ENCODE measurements around the gene INTS13. TPM values are rescaled to one million over a fixed set of nuclear protein-coding genes. Genes with fewer than 3 reads are reported as not detected.
A peak's percentile ranks its signal among the peaks of the same experiment; 100 is the strongest.

The INTS13 gene
- total and polyA plus RNA-seq, 2 of the 4 experiments (the other 2 are of a cell fraction), result 9.9 to 31.9 TPM

- no peak for TF ChIP-seq MAZ (IDR thresholded peaks at IDR 0.05; ENCODE audit: borderline replicate concordance, low read depth, low read length)
Observed at GRCh38 chr12:26936559-26937442, 980 bp downstream of the INTS13 start (continued).

- no peak overlapping the region for H4K5ac ChIP-seq (ENCODE audit: low read depth, low read length)
- no peak for DNase-seq
- TF ChIP-seq CEBPB (IDR thresholded peaks at IDR 0.05; ENCODE audit: low read depth, low read length), result no peak
- no peak for TF ChIP-seq RFX5 (IDR thresholded peaks at IDR 0.05; ENCODE audit: low read depth, low read length)
- no peak for TF ChIP-seq MAFK (IDR thresholded peaks at IDR 0.05; ENCODE audit: low read depth, low read length)
- TF ChIP-seq CTCF (conservative IDR thresholded peaks at IDR 0.05; ENCODE audit: low read depth, low read length), result no peak
- TF ChIP-seq ELK1 (IDR thresholded peaks at IDR 0.05; ENCODE audit: borderline replicate concordance, low read depth, low read length), result no peak
- no peak for TF ChIP-seq MXI1 (IDR thresholded peaks at IDR 0.05; ENCODE audit: borderline replicate concordance, low read depth, low read length)
- TF ChIP-seq POLR2A (IDR thresholded peaks at IDR 0.05; ENCODE audit: low read depth, low read length), result no peak
- no peak for TF ChIP-seq MAZ (IDR thresholded peaks at IDR 0.05; ENCODE audit: borderline replicate concordance, low read depth, low read length)
- TF ChIP-seq RAD21 (IDR thresholded peaks at IDR 0.05; ENCODE audit: low read length), result no peak
- TF ChIP-seq CHD1 (IDR thresholded peaks at IDR 0.05; ENCODE audit: low read depth, low read length), result no peak
- no peak for TF ChIP-seq SMC3 (IDR thresholded peaks at IDR 0.05; ENCODE audit: low read depth, low read length)
Observed at GRCh38 chr12:26935636-26936378, 2.0 kb downstream of the INTS13 start.

More at GRCh38 chr12:26935636-26936378, 2.0 kb downstream of the INTS13 start:
- peaks cover 15% of the 10 kb centered on the region; the same call in 1 of the 2 replicates for H4K20me1 ChIP-seq (ENCODE audit: insufficient read depth, low read length)
- no peak overlapping the region for H4K8ac ChIP-seq (ENCODE audit: low read depth in 2 of 2, low read length in 2 of 2)
- no peak overlapping the region for H2AK5ac ChIP-seq (ENCODE audit: low read depth, low read length)
- H3K9me3 ChIP-seq (ENCODE audit: control insufficient read depth, insufficient read depth, low read length), result no peaks in the 10 kb centered on the region
- no peak overlapping the region for H3K27ac ChIP-seq (ENCODE audit: insufficient read depth, low read length)
- no peaks in the 10 kb centered on the region; the same call in 1 of the 2 replicates for H3K9me1 ChIP-seq (ENCODE audit: insufficient read depth, low read length)
- H3K4me1 ChIP-seq (ENCODE audit: control insufficient read depth, insufficient read depth, low read length), result peaks cover 2% of the 10 kb centered on the region
- no peak overlapping the region for H3K4me3 ChIP-seq (ENCODE audit: insufficient read depth, low read depth, low read length)
- no TSS peak for BruUV-seq (replicated peaks)
- H3K23ac ChIP-seq (ENCODE audit: low read depth, low read length), result peak overlapping the region; percentile 13; the same call in 1 of the 2 replicates
- H3K56ac ChIP-seq (ENCODE audit: extremely low read depth, insufficient read depth, low read length), result no peak overlapping the region
- no peak overlapping the region for H2BK15ac ChIP-seq (ENCODE audit: low read depth, low read length)
- CTCF ChIA-PET, result interaction anchor here (0.5 kb wide), 1 partner anchor 710 kb away, joined by 3 read pairs; no protein-coding TSS in a partner anchor
- no peak for ATAC-seq (ENCODE audit: low read depth)
- H2AFZ ChIP-seq (replicated peaks; ENCODE audit: low read length, poor library complexity), result no peak overlapping the region
- in situ Hi-C loops (cut with MboI; ENCODE audit: low sequenced_read_pairs) (no loop called here), dilution Hi-C loops (cut with HindIII; ENCODE audit: low sequenced_read_pairs, unreplicated experiment) (no loop called here), intact Hi-C loops (cut with micrococcal nuclease) (loop anchor here (5.0 kb wide), 1 partner anchor 76 kb away; the partner anchor contains the start of gene TM7SF3)
- peaks cover 3% of the 10 kb centered on the region; the same call in 1 of the 2 replicates for H3K36me3 ChIP-seq (ENCODE audit: control insufficient read depth, insufficient read depth, low read length)
- H3K14ac ChIP-seq (replicated peaks; ENCODE audit: low read depth, low read length), result no peak overlapping the region
- H2BK20ac ChIP-seq (ENCODE audit: low read depth, low read length), result no peak overlapping the region
- H3K18ac ChIP-seq (ENCODE audit: low read depth, low read length), result no peak overlapping the region
- no peak overlapping the region for H4K91ac ChIP-seq (ENCODE audit: insufficient read depth, low read depth, low read length)
- peaks cover 14 to 42% of the 10 kb centered on the region in 2 experiments for H3K79me1 ChIP-seq (ENCODE audit: low read depth in 1 of 2, low read length in 2 of 2)
- no peak overlapping the region for H2BK5ac ChIP-seq (ENCODE audit: low read depth, low read length, poor library complexity, severe bottlenecking)
- no peaks in the 10 kb centered on the region for H3K27me3 ChIP-seq (ENCODE audit: control insufficient read depth, insufficient read depth, low read length)
- H3K4ac ChIP-seq (ENCODE audit: low read depth, low read length), result no peak overlapping the region
- no peak overlapping the region for H2BK120ac ChIP-seq (ENCODE audit: low read depth, low read length)
- H2AK9ac ChIP-seq (replicated peaks; ENCODE audit: low read depth, low read length, poor library complexity), result no peak overlapping the region
- peak overlapping the region; percentile 33; the same call in 1 of the 2 replicates for H3K9ac ChIP-seq (ENCODE audit: low read depth, low read length)
- WGBS, 2 experiments (ENCODE audit: extremely low coverage in 2 of 2, insufficient read length in 1 of 2), result 93% methylated on average over 3 of the region's 7 CpGs; no CpG with 5 or more reads in 1 of the 2 experiments
- POLR2A ChIA-PET (ENCODE audit: unreplicated experiment), result no interaction called here
- H3K4me2 ChIP-seq (ENCODE audit: low read depth, low read length), result peak overlapping the region; percentile 46

Measured in IMR-90 (cell line).